T-helper 1 cell treated with Interleukin-12 subunit alpha and Interleukin-12 subunit beta and Interleukin-4 antibody, amounts not matched to agents 30 ng/mL and 1 ng/mL, for 36 hours (primary cell): Measurements from ENCODE around the gene RUFY4. TPM values are rescaled to one million over a fixed set of nuclear protein-coding genes. Genes with fewer than 3 reads are reported as not detected.
"Not testable (repeated sequence)": the region's sequence is repeated elsewhere in the genome, so short reads cannot be mapped to it uniquely, and the experiment has no call there.

Experiments used
- intact Hi-C: fragments of 100-400 bp; cut with micrococcal nuclease; formaldehyde crosslinking; loops from one replicate; pipeline ENCODE4 v1.15.1; 2024
- total RNA-seq: library from RNA; stranded (reverse); gene quantifications from 2 replicates; pipeline ENCODE4 v1.2.3, GENCODE V29; 2022

The RUFY4 gene
- total RNA-seq, 1 donor from 2014 or later = 3.3 TPM

DNA sequence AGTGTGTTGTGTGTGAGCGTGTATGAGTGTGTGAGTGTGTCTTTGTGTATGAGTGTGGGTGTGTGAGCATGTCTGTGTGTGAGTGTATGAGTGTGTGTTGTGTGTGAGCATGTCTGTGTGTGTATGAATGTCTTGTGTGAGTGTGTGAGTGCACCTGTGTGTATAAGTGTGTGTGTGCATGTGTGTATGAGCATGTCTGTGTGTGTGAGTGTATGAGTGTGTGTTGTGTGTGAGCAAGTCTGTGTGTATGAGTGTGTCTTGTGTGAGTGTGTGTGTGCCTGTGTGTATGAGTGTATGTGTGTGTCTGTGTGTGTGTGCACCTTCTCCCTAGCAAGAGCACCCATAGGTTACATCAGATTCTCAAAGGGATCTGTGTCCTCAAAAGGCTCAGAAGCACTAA is 37.8 kb upstream of the RUFY4 start:
- intact Hi-C loops = no loop called here

DNA sequence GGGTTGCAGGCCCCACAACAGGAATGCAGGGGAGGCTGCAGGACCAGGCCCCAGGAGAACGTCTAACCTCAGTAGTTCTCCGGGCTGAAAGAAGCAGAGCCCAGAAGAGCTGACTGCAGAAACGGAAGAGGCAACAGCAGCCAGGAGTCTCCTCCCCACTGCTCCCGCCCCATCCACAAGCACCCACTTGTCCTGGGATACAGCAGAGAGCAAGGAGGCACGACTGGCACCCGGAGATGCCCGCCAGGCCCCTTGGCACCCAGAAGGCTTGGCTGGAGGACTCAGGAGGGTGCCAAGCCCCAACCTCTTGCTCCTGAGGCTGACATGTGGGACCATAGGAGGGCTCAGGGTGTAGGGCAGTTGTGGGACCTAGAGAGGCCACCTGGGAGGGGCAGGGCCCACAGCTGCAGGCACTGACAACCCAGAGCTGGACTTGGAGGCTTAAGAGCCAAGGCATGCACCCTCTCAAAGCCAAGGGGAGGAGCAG is 37.2 kb upstream of the RUFY4 start:
- intact Hi-C loops = no loop called here

- intact Hi-C loops = no loop called here
Measured at GRCh38 chr2:218032336-218033171, 36.5 kb upstream of the RUFY4 start.

GRCh38 chr2:218033208-218033589 is 35.9 kb upstream of the RUFY4 start:
- intact Hi-C loops = no loop called here

DNA sequence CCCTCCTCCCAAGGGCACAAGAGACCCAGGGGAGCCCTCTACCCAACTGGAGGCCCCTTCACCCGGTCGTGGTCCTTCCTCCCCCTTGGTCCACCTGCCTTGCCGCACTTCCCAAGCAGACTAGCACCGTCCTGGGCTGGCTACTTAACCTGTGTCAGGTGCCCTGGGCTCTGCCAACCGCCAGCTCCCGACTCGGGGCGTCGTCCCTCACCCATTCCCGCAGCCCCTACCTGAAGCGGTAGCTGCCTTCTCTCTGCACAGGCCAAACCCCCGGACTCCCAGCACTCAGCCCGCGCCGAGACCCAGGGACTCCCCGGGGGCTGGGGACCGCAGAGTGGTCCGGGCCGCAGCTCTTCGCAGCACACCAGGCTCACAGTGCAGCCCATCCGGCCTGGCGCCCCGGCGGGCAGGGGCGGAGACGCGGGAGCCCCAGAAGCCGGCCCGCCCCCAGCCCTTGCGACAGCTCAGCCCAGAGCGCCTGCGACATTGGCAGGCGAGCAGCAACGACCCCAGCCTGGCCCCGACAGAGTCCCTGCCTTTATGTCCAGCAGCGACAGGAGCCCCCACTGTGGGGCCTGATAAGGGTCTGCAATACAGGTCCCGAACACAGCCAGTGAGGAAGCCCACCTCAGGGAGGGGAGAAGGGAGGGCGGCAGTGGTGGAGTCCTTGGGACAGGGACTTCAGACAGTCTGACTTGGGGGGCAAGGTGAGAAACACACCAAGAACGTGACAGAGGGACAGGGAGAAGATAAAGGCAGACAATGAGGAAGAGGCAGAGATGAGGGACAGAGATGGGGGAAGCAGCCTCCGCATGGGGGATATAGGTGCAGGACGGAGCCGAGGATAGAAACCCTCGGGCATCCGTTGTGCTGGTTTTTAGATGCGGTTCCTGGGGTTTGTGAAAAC is 35.2 kb upstream of the RUFY4 start:
- intact Hi-C loops = loop anchor here (1.0 kb wide), 4 partner anchors 46 to 249 kb away; no protein-coding TSS in a partner anchor

DNA sequence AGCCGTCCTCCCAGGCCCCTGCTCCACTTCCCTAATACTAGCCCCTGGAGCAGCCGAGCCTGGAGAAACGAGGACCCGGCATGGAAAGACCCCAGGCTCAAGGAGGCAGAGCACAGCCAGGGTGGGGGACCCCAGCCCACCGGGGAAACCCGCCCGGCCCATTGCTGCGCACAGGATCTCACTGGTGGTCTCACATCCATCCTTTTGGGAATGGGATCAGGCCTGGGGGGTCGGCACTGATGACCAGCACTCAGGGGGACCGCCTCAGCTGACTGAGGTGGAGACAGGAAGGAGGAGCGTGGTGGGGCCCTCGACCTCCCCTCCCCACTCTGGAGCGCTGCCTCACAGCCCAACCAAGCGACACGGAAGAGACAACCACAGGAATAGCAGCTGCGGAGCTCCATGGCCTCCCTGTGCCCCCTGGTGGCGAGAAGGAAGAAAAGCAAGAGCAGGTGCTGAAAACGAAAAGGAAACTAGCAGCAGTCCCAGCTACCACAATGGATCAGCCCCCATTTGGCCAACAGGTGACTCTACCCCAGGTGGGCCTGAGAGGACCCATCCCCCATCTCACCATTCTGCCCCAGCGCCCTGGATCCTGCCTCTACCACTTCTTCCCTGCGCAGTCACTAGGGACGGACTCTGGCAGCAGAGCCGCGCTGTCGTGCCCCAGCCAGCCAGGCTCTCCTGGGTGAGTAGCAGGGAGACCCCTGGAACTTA is 34.4 kb upstream of the RUFY4 start:
- intact Hi-C loops = loop anchor here (1.0 kb wide), 4 partner anchors 46 to 249 kb away; no protein-coding TSS in a partner anchor

DNA sequence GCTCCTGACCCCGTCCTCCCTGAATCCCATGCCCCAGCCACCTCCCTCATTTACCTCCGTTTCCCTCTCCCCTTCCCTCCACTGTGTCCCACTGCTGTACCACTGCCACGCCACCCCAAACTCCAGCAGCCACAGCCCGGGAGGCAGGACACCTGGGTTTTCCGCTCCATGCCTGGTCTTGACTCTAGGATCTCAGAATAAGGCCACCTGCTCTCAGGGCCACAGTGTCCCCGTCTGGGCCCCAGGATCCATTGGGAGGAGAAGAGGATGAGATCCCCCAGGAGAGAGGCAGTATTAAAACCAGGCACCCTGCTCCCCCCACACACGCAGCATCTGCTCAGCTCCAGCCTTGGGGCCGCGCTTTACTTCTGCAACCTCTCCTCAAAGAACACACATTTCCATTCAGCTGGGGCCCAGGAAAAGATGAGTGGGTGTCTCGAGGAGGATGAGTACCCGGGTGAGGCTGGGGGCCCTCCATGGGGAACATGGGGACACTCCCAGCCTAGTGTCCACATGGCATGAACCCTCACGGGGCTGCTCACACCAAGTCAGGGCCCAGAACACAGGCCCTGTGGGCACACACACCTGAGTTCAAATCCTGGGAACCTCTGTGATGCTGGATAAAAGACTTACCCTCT is 33.5 kb upstream of the RUFY4 start:
- intact Hi-C loops = no loop called here

DNA sequence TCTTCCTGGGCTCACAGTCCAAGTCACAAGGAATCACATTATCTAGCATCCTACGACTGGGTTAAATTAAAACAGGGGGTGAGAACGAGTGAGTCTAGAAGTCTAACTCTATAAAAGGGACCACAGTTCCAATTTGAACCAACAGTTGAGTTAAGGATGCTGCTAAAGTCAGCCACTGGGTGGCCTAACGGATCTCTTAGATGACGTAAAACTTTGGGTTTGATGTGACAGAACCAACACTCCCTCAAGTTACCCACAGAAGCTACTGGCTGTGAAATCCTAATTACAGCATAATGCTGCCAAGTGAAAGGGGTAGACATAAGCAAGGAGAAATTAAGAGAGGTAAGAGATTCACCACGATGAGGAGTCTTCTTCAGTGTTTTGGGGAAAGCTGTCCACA is 32.7 kb upstream of the RUFY4 start:
- intact Hi-C loops = no loop called here

DNA sequence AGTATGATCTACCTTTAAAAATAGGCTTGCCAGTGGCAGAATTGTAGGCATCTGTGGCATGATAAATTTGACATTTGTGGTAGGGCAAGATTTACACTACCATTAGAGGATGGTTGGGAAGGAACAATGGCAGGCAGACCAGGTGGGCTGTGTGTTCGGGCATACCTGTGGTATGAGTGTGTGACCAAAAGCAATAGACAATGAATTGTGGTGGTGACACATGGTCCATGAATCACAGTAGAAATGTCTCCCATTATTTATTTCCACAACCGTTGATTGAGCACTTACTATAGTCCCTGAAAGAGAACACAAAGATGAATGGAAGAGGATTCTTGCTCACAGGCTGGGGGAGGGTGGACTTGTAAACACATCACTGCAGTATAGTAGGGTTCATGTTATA is 29.9 kb upstream of the RUFY4 start:
- intact Hi-C loops = no loop called here

DNA sequence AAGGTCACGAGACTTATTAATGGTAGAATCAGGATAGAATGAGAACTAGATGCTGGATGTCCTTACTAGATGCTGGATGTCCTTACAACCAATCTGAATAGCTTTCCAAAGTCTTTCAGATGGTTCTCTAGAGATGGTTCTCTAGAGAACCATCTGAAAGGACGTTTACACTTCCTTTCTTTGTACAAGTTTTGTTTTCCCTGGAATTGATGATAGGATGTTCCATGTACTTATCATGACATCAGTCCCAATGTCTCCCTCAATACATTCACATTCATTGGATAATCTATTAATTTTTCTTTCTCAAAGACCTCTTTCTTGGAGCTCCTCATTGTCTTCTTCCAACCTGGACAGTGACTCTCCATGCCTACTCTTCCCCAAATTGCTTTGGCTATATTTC is 28.2 kb upstream of the RUFY4 start:
- intact Hi-C loops = loop anchor here (2.0 kb wide), 1 partner anchor 28 kb away; the partner anchor contains the start of gene RUFY4

GRCh38 chr2:218041302-218042168 is 27.5 kb upstream of the RUFY4 start:
- intact Hi-C loops = loop anchor here (2.0 kb wide), 1 partner anchor 27 kb away; the partner anchor contains the start of gene RUFY4

DNA sequence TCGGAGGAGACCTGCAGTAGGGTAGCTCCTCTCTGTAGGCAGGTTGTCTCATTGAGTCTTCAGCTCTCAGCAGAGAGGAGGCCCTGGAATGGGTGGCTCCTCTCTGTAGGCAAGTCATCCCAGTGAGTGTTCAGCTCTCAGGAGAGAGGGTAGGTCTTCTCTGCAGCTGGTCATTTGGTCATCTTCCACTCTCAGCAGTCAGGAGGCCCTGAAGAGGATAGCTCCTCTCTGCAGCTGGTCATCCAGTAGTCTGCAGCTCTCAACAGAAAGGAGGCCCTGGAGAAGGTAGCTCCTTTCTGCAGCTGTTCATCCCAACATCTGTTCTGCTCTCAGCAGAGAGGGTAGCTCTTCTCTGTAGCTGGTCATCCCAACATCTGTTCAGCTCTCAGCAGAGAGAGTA is 26.0 kb upstream of the RUFY4 start:
- intact Hi-C loops = no loop called here

- intact Hi-C loops = no loop called here
Measured at GRCh38 chr2:218043701-218044109, 25.3 kb upstream of the RUFY4 start.

GRCh38 chr2:218044599-218044998 is 24.5 kb upstream of the RUFY4 start:
- intact Hi-C loops = not testable (repeated sequence)

DNA sequence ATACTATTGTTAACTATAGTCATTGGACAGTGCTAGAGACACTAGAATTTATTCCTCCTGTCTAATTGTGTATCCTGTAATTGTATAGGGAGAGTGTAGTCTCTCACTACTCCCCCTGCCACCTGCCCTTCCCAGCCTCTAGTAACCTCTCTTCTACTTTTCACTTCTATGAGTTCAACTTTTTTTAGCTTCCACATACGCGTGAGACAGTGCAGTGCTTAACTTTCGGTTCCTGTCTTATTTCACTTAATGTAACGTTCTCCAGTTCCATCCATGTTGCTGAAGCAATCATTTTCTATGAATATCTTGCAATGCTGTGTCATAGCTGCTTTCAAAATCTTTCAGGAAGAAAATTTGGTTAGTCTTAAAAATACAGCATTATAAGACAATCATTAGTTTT is 22.8 kb upstream of the RUFY4 start:
- intact Hi-C loops = no loop called here

DNA sequence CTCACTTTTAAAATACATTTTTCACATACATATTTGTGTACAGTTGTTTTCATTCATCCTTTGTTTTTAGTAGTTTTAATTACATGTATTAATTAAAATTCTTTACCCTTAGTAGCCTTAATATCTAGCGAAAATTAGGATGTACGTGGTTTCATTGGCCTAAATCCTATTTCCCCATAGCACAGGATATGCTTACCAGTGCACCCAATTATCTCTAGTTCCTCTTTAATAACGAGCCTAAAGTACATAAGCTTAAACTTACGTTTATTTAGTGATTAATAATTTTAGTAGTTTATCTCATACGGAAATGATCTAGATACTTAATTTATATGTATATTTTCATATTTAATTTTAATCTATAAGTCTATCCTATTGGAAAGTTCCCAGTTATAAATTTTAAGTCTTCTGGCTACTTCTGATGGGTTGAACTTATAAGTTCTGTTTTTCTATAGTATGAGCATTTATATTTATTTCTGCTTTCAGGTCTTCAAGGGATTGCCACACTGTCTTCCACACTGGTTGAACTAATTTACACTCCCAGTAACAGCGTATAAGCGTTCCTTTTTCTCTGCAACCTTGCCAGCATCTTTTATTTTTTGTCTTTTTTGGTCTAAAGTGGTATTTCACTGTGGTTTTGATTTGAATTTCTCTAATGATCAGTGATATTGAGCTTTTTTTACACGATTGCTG is 21.4 kb upstream of the RUFY4 start:
- intact Hi-C loops = no loop called here

DNA sequence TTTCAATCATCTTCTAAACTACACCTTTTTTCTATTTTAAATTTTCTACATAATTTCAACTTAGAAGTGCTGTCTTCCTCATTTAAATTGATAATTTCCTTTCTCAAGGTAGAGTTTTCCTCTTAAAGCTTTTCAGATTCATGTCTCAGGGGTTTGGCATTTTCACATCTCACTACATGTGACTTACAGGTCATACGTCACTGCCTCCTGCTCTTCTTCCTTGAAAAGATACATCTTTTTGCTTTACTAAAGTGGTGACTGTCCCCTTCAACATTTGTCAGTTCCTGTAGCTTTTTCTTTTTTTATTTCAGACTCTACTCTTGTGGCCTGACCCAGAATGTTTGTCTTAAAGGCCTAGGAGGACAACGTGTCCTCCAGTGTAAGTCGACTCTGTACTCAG is 17.1 kb upstream of the RUFY4 start:
- intact Hi-C loops = no loop called here

- intact Hi-C loops = no loop called here
Measured at GRCh38 chr2:218059289-218059688, 9.8 kb upstream of the RUFY4 start.

DNA sequence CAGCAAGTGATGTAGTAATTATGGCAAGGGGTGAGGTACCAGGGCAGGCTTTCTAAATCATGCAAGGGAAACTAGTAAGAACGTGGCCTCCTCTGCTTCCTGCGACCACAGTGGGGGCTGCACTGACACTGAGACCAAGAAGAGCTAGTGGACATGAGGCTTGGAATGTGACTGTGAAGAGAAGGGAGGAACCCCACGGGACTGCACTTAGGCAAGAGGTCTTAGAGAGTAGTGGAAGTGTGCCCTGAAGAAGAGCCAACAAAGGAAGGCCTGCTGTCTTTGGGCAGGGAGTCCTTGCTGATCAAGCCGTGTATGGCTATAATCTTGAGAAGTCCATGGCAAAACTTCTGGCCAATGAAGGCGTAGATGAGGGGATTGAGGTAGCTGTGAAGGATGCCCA is 8.9 kb upstream of the RUFY4 start:
- intact Hi-C loops = loop anchor here (10.0 kb wide), 1 partner anchor 175 kb away; no protein-coding TSS in a partner anchor
